IMR-90 (cell line): ENCODE results near the gene ZC3H12D.

Experiments used
- CEBPB ChIP-seq: IDR thresholded peaks from 2 replicates; pipeline ENCODE4 v1.6.1; 2012; ENCODE audit warnings: low read depth, low read length, improper control_type of control experiment
- CTCF ChIP-seq: conservative IDR thresholded peaks from 2 replicates; pipeline ENCODE4 v1.5.1; 2012; ENCODE audit warnings: mild to moderate bottlenecking, low read depth, low read length, improper control_type of control experiment
- FOS ChIP-seq: fragments of 150-350 bp; IDR thresholded peaks from 2 replicates; pipeline ENCODE4 v1.6.1; 2016; ENCODE audit warnings: low read depth, low read length
- MAZ ChIP-seq: IDR thresholded peaks from 2 replicates; pipeline ENCODE4 v1.6.1; 2012; ENCODE audit warnings: low read depth, mild to moderate bottlenecking, low read length, improper control_type of control experiment, moderate library complexity, borderline replicate concordance
- MXI1 ChIP-seq: IDR thresholded peaks from 2 replicates; pipeline ENCODE4 v1.6.1; 2012; ENCODE audit warnings: low read depth, mild to moderate bottlenecking, low read length, moderate library complexity, borderline replicate concordance
- NFE2L2 ChIP-seq: fragments of 150-350 bp; IDR thresholded peaks from 2 replicates; pipeline ENCODE4 v1.6.1; 2016; ENCODE audit warnings: low read depth, mild to moderate bottlenecking, low read length
- POLR2A ChIP-seq: IDR thresholded peaks from 2 replicates; pipeline ENCODE4 v1.6.1; 2012; ENCODE audit warnings: mild to moderate bottlenecking, low read depth, low read length
- RAD21 ChIP-seq: IDR thresholded peaks from 2 replicates; pipeline ENCODE4 v1.6.1; 2012; ENCODE audit warnings: low read length, improper control_type of control experiment
- RCOR1 ChIP-seq: IDR thresholded peaks from 2 replicates; pipeline ENCODE4 v1.6.1; 2012; ENCODE audit warnings: mild to moderate bottlenecking, low read length, improper control_type of control experiment; ENCODE audit not compliant: insufficient replicate concordance
- RFX5 ChIP-seq: IDR thresholded peaks from 2 replicates; pipeline ENCODE4 v1.8.0; 2012; ENCODE audit warnings: low read depth, mild to moderate bottlenecking, low read length, moderate library complexity
- SMC3 ChIP-seq: fragments of 150-350 bp; IDR thresholded peaks from 2 replicates; pipeline ENCODE4 v1.6.1; 2016; ENCODE audit warnings: low read depth, mild to moderate bottlenecking, antibody characterized with exemption, low read length, moderate library complexity
- USF2 ChIP-seq: fragments of 150-350 bp; IDR thresholded peaks from 2 replicates; pipeline ENCODE4 v1.6.1; 2017; ENCODE audit warnings: mild to moderate bottlenecking, antibody characterized with exemption, low read length, low read depth

GRCh38 chr6:149452037-149452939 lies 32.5 kb downstream of the ZC3H12D start:
- TF ChIP-seq MXI1 (no peak), FOS (no peak), CTCF (no peak), SMC3 (no peak), POLR2A (no peak), RFX5 (no peak), RAD21 (no peak), CEBPB (no peak), NFE2L2 (no peak), MAZ (no peak), USF2 (no peak), RCOR1 (no peak)
